ENCODE data around the gene MTRF1.

DNA sequence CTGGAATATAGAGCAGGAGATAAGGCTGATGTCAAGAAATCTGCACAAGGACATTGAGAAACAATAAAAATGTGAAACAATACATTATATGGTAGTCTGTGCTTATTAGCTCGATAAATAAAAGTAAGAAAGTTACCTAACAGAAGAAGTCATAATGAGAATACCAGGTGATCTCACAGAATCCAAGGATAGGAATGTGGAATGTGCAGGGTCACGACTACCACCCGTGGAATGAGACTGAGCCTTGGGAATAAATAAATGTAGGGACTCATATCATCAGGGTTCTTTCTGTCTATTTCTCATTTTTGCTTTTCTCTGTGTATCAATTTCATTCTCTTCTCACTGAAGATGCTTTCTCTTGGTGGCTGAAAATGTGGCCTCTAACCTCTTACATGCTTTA is 43.0 kb downstream of the MTRF1 start:
- TF ChIP-seq POLR2AphosphoS5 (IDR thresholded peaks at IDR 0.05): no peak
- TF ChIP-seq, protein P1, sequence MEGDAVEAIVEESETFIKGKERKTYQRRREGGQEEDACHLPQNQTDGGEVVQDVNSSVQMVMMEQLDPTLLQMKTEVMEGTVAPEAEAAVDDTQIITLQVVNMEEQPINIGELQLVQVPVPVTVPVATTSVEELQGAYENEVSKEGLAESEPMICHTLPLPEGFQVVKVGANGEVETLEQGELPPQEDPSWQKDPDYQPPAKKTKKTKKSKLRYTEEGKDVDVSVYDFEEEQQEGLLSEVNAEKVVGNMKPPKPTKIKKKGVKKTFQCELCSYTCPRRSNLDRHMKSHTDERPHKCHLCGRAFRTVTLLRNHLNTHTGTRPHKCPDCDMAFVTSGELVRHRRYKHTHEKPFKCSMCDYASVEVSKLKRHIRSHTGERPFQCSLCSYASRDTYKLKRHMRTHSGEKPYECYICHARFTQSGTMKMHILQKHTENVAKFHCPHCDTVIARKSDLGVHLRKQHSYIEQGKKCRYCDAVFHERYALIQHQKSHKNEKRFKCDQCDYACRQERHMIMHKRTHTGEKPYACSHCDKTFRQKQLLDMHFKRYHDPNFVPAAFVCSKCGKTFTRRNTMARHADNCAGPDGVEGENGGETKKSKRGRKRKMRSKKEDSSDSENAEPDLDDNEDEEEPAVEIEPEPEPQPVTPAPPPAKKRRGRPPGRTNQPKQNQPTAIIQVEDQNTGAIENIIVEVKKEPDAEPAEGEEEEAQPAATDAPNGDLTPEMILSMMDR (IDR thresholded peaks at IDR 0.05): no peak

Measured in prostate gland (tissue), 2 donors.